Ishikawa (cell line): ENCODE results near the gene GPR32.

Experiments
- CREB1 ChIP-seq: IDR thresholded peaks from 2 replicates; pipeline ENCODE4 v1.6.1; 2012; ENCODE audit warnings: low read depth
- EGR1 ChIP-seq: IDR thresholded peaks from 2 replicates; pipeline ENCODE4 v1.6.1; 2012
- TF ChIP-seq, protein P1 (sequence below): IDR thresholded peaks from 2 replicates; pipeline ENCODE4 v1.6.1; 2012; ENCODE audit warnings: low read depth, mild to moderate bottlenecking

- TF ChIP-seq, protein P1, sequence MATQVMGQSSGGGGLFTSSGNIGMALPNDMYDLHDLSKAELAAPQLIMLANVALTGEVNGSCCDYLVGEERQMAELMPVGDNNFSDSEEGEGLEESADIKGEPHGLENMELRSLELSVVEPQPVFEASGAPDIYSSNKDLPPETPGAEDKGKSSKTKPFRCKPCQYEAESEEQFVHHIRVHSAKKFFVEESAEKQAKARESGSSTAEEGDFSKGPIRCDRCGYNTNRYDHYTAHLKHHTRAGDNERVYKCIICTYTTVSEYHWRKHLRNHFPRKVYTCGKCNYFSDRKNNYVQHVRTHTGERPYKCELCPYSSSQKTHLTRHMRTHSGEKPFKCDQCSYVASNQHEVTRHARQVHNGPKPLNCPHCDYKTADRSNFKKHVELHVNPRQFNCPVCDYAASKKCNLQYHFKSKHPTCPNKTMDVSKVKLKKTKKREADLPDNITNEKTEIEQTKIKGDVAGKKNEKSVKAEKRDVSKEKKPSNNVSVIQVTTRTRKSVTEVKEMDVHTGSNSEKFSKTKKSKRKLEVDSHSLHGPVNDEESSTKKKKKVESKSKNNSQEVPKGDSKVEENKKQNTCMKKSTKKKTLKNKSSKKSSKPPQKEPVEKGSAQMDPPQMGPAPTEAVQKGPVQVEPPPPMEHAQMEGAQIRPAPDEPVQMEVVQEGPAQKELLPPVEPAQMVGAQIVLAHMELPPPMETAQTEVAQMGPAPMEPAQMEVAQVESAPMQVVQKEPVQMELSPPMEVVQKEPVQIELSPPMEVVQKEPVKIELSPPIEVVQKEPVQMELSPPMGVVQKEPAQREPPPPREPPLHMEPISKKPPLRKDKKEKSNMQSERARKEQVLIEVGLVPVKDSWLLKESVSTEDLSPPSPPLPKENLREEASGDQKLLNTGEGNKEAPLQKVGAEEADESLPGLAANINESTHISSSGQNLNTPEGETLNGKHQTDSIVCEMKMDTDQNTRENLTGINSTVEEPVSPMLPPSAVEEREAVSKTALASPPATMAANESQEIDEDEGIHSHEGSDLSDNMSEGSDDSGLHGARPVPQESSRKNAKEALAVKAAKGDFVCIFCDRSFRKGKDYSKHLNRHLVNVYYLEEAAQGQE = no peak
- TF ChIP-seq EGR1 (no peak), CREB1 (no peak)
Measured at GRCh38 chr19:50729894-50730293, 40.4 kb upstream of the GPR32 start.
